GM18520 (cell line): Measurements from ENCODE around the gene PDGFA.

Experiments used
- ATAC-seq: cut with Tn5 transposase; IDR thresholded peaks from one replicate; pipeline ENCODE4 v1.9.1; 2021; ENCODE audit not compliant: unreplicated experiment

Gene PDGFA

GRCh38 chr7:537911-538634, 18.4 kb upstream of the PDGFA start:
- ATAC-seq: no peak

- ATAC-seq: no peak
Measured at GRCh38 chr7:536231-536630, 16.6 kb upstream of the PDGFA start.

GRCh38 chr7:534959-535358, 15.3 kb upstream of the PDGFA start:
- ATAC-seq: no peak

- ATAC-seq: no peak
Measured at GRCh38 chr7:534075-534474, 14.4 kb upstream of the PDGFA start.

GRCh38 chr7:533266-533665, 13.6 kb upstream of the PDGFA start:
- ATAC-seq: no peak

GRCh38 chr7:532379-533143, 12.9 kb upstream of the PDGFA start:
- no peak for ATAC-seq

- ATAC-seq: no peak
Measured at GRCh38 chr7:531777-532176, 12.1 kb upstream of the PDGFA start.

GRCh38 chr7:528451-528850, 8.8 kb upstream of the PDGFA start:
- ATAC-seq: no peak

GRCh38 chr7:527723-528122, 8.1 kb upstream of the PDGFA start:
- ATAC-seq: no peak

- no peak for ATAC-seq
Measured at GRCh38 chr7:526460-527034, 6.9 kb upstream of the PDGFA start.

GRCh38 chr7:525740-526139, 6.1 kb upstream of the PDGFA start:
- ATAC-seq: no peak

GRCh38 chr7:524800-525199, 5.2 kb upstream of the PDGFA start:
- no peak for ATAC-seq

- no peak for ATAC-seq
Measured at GRCh38 chr7:523347-524336, 4.0 kb upstream of the PDGFA start.

GRCh38 chr7:522951-523314, 3.3 kb upstream of the PDGFA start:
- ATAC-seq: no peak

- no peak for ATAC-seq
Measured at GRCh38 chr7:522071-522950, 2.7 kb upstream of the PDGFA start.

- ATAC-seq: no peak
Measured at GRCh38 chr7:521221-522070, 1.8 kb upstream of the PDGFA start.

GRCh38 chr7:520503-521161, 986 bp upstream of the PDGFA start:
- no peak for ATAC-seq

- no peak for ATAC-seq
Measured at GRCh38 chr7:518630-519483, 789 bp downstream of the PDGFA start.
